Thyroid gland (tissue), 4 donors: ENCODE measurements around the gene TECPR2.

Experiments used
- CTCF ChIP-seq, 6 experiments: fragments of 200-600 bp in 3 of 6; fragments of 450-650 bp in 3 of 6; sonication (generic) in 3 of 6; IDR thresholded peaks; one replicate each; pipeline ENCODE4 v1.5.1; 2016 to 2019; ENCODE audit warnings: antibody characterized with exemption in 6 of 6, mild to moderate bottlenecking in 2 of 6, inconsistent platforms in 1 of 6, moderate library complexity in 1 of 6
- POLR2A ChIP-seq, 2 donors: fragments of 450-650 bp; IDR thresholded peaks; one replicate each; pipeline ENCODE4 v1.6.1; 2017; ENCODE audit warnings: antibody characterized with exemption in 2 of 2, mild to moderate bottlenecking in 2 of 2, moderate library complexity in 1 of 2

GRCh38 chr14:102518063-102518648 is 155.4 kb downstream of the TECPR2 start:
- TF ChIP-seq CTCF (IDR thresholded peaks at IDR 0.05) (no peak), POLR2A (IDR thresholded peaks at IDR 0.05) (no peak)
